RWPE2 (cell line): ENCODE data around the gene MRPL21.
A peak's percentile ranks its signal among the peaks of the same experiment; 100 is the strongest.

Source experiments
- ATAC-seq: fragments of 200-7000 bp; cut with Tn5 transposase; 3 replicates; pipeline ENCODE4 v1.9.1; 2021; ENCODE audit warnings: low read depth
- DNase-seq: peaks from one replicate; pipeline ENCODE4 v3.0.0-alpha.2; 2020; ENCODE audit warnings: low spot score
- H3K27ac ChIP-seq: fragments of 450-650 bp; 2 replicates; pipeline ENCODE4 v1.5.1; 2017; ENCODE audit warnings: mild to moderate bottlenecking; ENCODE audit not compliant: poor library complexity, severe bottlenecking
- H3K27me3 ChIP-seq: fragments of 250-450 bp; sonication (Bioruptor Pico); 2 replicates; pipeline ENCODE4 v1.5.1; 2021; ENCODE audit warnings: mild to moderate bottlenecking, moderate library complexity; ENCODE audit not compliant: insufficient read depth, poor library complexity, severe bottlenecking
- H3K36me3 ChIP-seq: fragments of 250-450 bp; sonication (Bioruptor Pico); 2 replicates; pipeline ENCODE4 v1.5.1; 2020; ENCODE audit warnings: low read depth, mild to moderate bottlenecking, moderate library complexity
- H3K4me1 ChIP-seq: fragments of 250-450 bp; sonication (Bioruptor Pico); 2 replicates; pipeline ENCODE4 v1.5.1; 2021; ENCODE audit warnings: mild to moderate bottlenecking, moderate library complexity; ENCODE audit not compliant: insufficient read depth, poor library complexity, severe bottlenecking
- H3K4me3 ChIP-seq: fragments of 250-450 bp; sonication (Bioruptor Pico); 2 replicates; pipeline ENCODE4 v1.5.1; 2021; ENCODE audit warnings: mild to moderate bottlenecking, moderate library complexity; ENCODE audit not compliant: severe bottlenecking
- H3K9me3 ChIP-seq: fragments of 250-450 bp; sonication (Bioruptor Pico); 2 replicates; pipeline ENCODE4 v1.5.1; 2021; ENCODE audit warnings: mild to moderate bottlenecking, moderate library complexity; ENCODE audit not compliant: severe bottlenecking
- CTCF ChIP-seq: fragments of 450-650 bp; IDR thresholded peaks from one replicate; pipeline ENCODE4 v1.5.1; 2017; ENCODE audit warnings: mild to moderate bottlenecking, moderate library complexity; ENCODE audit not compliant: poor library complexity, severe bottlenecking

MRPL21 gene

GRCh38 chr11:68947151-68947550, 43.5 kb upstream of the MRPL21 start:
- H3K27me3 ChIP-seq: no peaks in the 10 kb centered on the region
- no peaks in the 10 kb centered on the region for H3K9me3 ChIP-seq
- TF ChIP-seq CTCF: no peak
- no peaks in the 10 kb centered on the region for H3K4me1 ChIP-seq
- no peak for ATAC-seq
- no peaks in the 10 kb centered on the region for H3K36me3 ChIP-seq
- H3K4me3 ChIP-seq: no peak overlapping the region
- no peak for DNase-seq
- no peak overlapping the region for H3K27ac ChIP-seq

- no peak for TF ChIP-seq CTCF
- Histone ChIP-seq H3K4me3 (no peak overlapping the region), H3K4me1 (no peaks in the 10 kb centered on the region), H3K27ac (no peak overlapping the region), H3K9me3 (no peaks in the 10 kb centered on the region), H3K36me3 (no peaks in the 10 kb centered on the region), H3K27me3 (no peaks in the 10 kb centered on the region)
- peak; percentile 11 for DNase-seq
- peak; percentile 30; the same call in 1 of the 3 replicates for ATAC-seq
Observed at GRCh38 chr11:68946416-68947090, 42.9 kb upstream of the MRPL21 start.

- DNase-seq: no peak
- no peaks in the 10 kb centered on the region for H3K4me1 ChIP-seq
- TF ChIP-seq CTCF: no peak
- no peaks in the 10 kb centered on the region for H3K9me3 ChIP-seq
- H3K27ac ChIP-seq: no peak overlapping the region
- H3K36me3 ChIP-seq: peaks cover 7% of the 10 kb centered on the region
- ATAC-seq: 0 out of 3 replicates have a peak, but pooled peaks have one; percentile 20
- no peaks in the 10 kb centered on the region for H3K27me3 ChIP-seq
- H3K4me3 ChIP-seq: no peak overlapping the region
Observed at GRCh38 chr11:68942751-68943271, 39.2 kb upstream of the MRPL21 start.

GRCh38 chr11:68942095-68942620, 38.5 kb upstream of the MRPL21 start:
- no peaks in the 10 kb centered on the region for H3K9me3 ChIP-seq
- no peak overlapping the region for H3K4me3 ChIP-seq
- no peaks in the 10 kb centered on the region for H3K4me1 ChIP-seq
- H3K36me3 ChIP-seq: peaks cover 8% of the 10 kb centered on the region
- ATAC-seq: no peak
- no peak overlapping the region for H3K27ac ChIP-seq
- DNase-seq: peak; percentile 60
- no peak for TF ChIP-seq CTCF
- H3K27me3 ChIP-seq: no peaks in the 10 kb centered on the region
